Right lobe of liver (tissue), 6 donors: Measurements from ENCODE around the gene AGK. TPM values are rescaled to one million over a fixed set of nuclear protein-coding genes. Genes with fewer than 3 reads are reported as not detected.

ENCODE experiments used
- ATAC-seq, 4 donors: fragments of 200-7000 bp; cut with Tn5 transposase; one replicate each; pipeline ENCODE4 v1.9.1; 2020; ENCODE audit warnings: mild to moderate bottlenecking in 4 of 4, moderate library complexity in 4 of 4
- DNase-seq, 3 donors: peaks; one replicate each; pipeline ENCODE4 v3.0.0-alpha.2; 2020
- H3K27ac ChIP-seq, 3 donors: fragments of 200-600 bp; one replicate each; pipeline ENCODE4 v1.8.0; 2022
- H3K27me3 ChIP-seq, 2 donors: fragments of 200-600 bp; one replicate each; pipeline ENCODE4 v1.8.0; 2022
- H3K36me3 ChIP-seq, 4 donors: fragments of 200-600 bp; sonication (generic) in 1 of 4; one replicate each; pipeline versions ENCODE4 v1.5.1 to v1.8.0; 2017 to 2022; ENCODE audit warnings: control low read depth in 1 of 4
- H3K4me1 ChIP-seq, 4 donors: fragments of 200-600 bp; sonication (generic) in 1 of 4; one replicate each; pipeline versions ENCODE4 v1.5.1 to v1.8.0; 2017 to 2022; ENCODE audit warnings: control low read depth in 1 of 4
- H3K4me3 ChIP-seq, 3 donors: fragments of 200-600 bp; one replicate each; pipeline ENCODE4 v1.8.0; 2022
- H3K9me3 ChIP-seq, 4 donors: fragments of 200-600 bp; sonication (generic) in 1 of 4; one replicate each; pipeline versions ENCODE4 v1.5.1 to v1.8.0; 2017 to 2022; ENCODE audit warnings: control low read depth in 1 of 4
- POLR2A ChIP-seq: fragments of 450-650 bp; IDR thresholded peaks from one replicate; pipeline ENCODE4 v1.6.1; 2017; ENCODE audit warnings: antibody characterized with exemption, mild to moderate bottlenecking
- WGBS: methylation state at CpG from one replicate; pipeline ENCODE4 v1.1.6; 2018; ENCODE audit warnings: low coverage, low lambda C conversion rate; ENCODE audit not compliant: insufficient coverage; ENCODE audit errors: missing lambda C conversion rate; 5-methylcytosine and 5-hydroxymethylcytosine counted together
- intact Hi-C, 2 donors: fragments of 100-400 bp; cut with DNase I; formaldehyde crosslinking; loops; one replicate each; pipeline versions ENCODE4 v1.11.2 to v1.14.1; 2022
- long read RNA-seq: library from polyadenylated mRNA; unstranded; transcript quantifications from one replicate; pipeline ENCODE4 v2.0.0, GENCODE V29; 2019
- total RNA-seq, 6 experiments: library from RNA; depleted of rRNA in 2 of 6; stranded (reverse); fragments of >200 nt in 2 of 6; fragmentation: NEBNext Ultra II Directional in 3 of 6; extraction: Animal tissue kit (Norgen Biotek cat#: 25700) in 3 of 6; gene quantifications; one replicate each; pipeline versions ENCODE4 v1.1.0 to v1.2.4, GENCODE V29; 2016 to 2023
- TF ChIP-seq, protein P1 (sequence below), 4 donors: fragments of 200-600 bp in 3 of 4; fragments of 450-650 bp in 1 of 4; IDR thresholded peaks; one replicate each; pipeline versions ENCODE4 v1.5.1 to v1.8.0; 2016 to 2022; ENCODE audit warnings: antibody characterized with exemption in 4 of 4, mild to moderate bottlenecking in 2 of 4
- donor health status: DM: no; HTN: yes; CAD: no.
- donor health status: DM: no; HTN: no; CAD: no.
- donor health status: DM: no; HTN: no; CAD: no.
- donor health status: DM: no; HTN: yes; CAD: no.
- donor health status: DM: no; HTN: yes; CAD: no.

AGK gene, protein sequence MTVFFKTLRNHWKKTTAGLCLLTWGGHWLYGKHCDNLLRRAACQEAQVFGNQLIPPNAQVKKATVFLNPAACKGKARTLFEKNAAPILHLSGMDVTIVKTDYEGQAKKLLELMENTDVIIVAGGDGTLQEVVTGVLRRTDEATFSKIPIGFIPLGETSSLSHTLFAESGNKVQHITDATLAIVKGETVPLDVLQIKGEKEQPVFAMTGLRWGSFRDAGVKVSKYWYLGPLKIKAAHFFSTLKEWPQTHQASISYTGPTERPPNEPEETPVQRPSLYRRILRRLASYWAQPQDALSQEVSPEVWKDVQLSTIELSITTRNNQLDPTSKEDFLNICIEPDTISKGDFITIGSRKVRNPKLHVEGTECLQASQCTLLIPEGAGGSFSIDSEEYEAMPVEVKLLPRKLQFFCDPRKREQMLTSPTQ
- total RNA-seq, result 10 to 100 TPM in 5 of 6 experiments, 1 to 10 TPM in 1; 9.3 to 19.2 (median 12.0) TPM
- long read RNA-seq, partial matches to known transcripts, result 1 of 1 reads
- long read RNA-seq, other reads (novel, unspliced or antisense), result 0 of 1 reads

DNA sequence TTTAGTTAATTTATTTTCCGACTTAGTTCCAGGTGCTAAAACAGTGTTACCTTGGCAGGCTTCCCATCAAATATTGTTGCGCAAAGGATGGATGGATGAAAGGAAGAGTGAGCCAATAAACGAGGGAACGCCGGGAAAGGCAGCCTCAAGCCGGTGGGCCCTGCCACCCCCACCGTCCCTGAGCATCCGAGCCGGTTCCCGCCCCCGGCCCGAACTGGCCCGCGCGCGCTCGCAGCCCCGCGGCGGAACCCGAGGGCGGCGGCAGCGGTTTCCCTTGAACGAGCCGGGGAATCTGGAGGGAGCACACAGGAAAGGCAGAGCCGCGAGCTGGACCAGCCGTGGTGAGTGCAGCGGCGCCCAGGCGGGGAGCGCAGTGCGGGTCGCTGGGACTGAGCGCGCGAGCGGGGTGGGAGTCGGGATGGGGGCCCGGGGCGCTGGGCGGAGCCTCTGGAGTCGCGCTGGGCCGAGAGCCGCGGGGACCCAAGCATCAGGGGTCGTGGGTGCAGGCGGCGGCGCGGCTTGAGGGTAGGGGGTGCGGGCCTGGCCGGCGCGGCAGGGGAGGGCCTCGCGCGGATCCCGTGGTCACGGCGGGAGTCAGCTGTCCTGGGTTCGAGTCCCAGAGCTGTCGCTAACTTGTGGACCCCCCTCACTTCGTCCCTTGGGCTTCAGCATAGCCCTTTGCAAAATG, at the start of gene AGK:
AGK (plus strand) TSS at position 317 of the 688 bp plus-strand sequence. CDS start 4,057 bp downstream, outside the sequence.
- WGBS, result under 1% methylated on average over 7 of the region's 66 CpGs
- no peaks in the 10 kb centered on the region for H3K27me3 ChIP-seq
- ATAC-seq (peak; percentile 93 to 99 (median 98)), DNase-seq (peak; percentile 65 to 74 (median 66))
- H3K27ac ChIP-seq, result peak within 1 kb of the TSS in 2 of 3 donors; percentile 11 to 15
- H3K36me3 ChIP-seq, result no peaks in the 10 kb centered on the region
- intact Hi-C loops, result no loop called here
- TF ChIP-seq POLR2A, result peak; percentile 65
- TF ChIP-seq, protein P1, sequence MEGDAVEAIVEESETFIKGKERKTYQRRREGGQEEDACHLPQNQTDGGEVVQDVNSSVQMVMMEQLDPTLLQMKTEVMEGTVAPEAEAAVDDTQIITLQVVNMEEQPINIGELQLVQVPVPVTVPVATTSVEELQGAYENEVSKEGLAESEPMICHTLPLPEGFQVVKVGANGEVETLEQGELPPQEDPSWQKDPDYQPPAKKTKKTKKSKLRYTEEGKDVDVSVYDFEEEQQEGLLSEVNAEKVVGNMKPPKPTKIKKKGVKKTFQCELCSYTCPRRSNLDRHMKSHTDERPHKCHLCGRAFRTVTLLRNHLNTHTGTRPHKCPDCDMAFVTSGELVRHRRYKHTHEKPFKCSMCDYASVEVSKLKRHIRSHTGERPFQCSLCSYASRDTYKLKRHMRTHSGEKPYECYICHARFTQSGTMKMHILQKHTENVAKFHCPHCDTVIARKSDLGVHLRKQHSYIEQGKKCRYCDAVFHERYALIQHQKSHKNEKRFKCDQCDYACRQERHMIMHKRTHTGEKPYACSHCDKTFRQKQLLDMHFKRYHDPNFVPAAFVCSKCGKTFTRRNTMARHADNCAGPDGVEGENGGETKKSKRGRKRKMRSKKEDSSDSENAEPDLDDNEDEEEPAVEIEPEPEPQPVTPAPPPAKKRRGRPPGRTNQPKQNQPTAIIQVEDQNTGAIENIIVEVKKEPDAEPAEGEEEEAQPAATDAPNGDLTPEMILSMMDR (IDR thresholded peaks at IDR 0.05), result no peak
- H3K4me1 ChIP-seq, result peaks cover 0 to 4% (median 0%) of the 10 kb centered on the region in 4 donors
- H3K4me3 ChIP-seq, result peak within 1 kb of the TSS; percentile 84 to 95 (median 92)
- H3K9me3 ChIP-seq, result no peaks in the 10 kb centered on the region

DNA sequence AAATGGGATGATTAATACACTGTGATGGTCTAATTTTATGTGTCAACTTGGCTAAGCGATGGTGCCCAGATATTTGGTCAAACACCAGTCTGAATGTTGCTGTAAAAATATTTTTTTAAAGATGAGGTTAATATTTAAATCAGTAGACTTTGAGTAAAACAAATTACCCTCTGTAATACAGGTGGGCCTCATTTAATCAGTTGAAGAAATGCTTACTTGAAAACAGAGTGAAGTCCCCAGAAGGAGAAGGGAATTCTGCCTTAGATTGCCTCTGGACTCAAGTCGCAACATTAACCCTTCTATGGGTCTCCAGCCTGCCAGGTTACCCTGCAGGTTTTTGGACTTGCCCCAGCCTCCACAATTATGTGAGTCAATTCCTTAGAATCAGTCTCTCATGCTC, 49.8 kb upstream of the AGK start:
- Histone ChIP-seq H3K9me3 (no peaks in the 10 kb centered on the region), H3K27ac (no peak overlapping the region), H3K4me3 (no peak overlapping the region), H3K36me3 (no peaks in the 10 kb centered on the region), H3K27me3 (no peaks in the 10 kb centered on the region), H3K4me1 (no peaks in the 10 kb centered on the region)
- intact Hi-C loops, result no loop called here
- no peak for DNase-seq
- TF ChIP-seq, protein P1 (IDR thresholded peaks at IDR 0.05), result no peak
- ATAC-seq, result no peak
- WGBS, result 74% methylated on average over 2 of the region's 2 CpGs

DNA sequence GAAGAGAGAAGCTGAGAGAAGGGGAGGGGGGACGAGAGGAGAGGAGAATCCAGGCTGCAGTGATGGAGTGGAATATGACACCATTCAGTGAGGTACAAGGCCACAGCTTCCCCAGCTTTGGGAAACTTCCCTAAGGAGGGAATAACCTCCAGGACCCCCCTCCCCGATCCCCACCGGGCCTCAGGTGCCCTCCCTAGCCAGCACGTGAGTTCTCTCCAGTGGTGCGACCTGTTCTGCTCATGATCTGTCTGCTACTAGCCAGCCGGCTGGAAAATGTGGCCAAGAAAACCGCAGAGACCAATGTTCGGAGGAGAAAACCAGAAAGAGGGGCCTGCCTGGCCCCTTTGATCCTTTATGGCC, 39.9 kb upstream of the AGK start:
- no peak for DNase-seq
- H3K4me1 ChIP-seq, result no peaks in the 10 kb centered on the region

DNA sequence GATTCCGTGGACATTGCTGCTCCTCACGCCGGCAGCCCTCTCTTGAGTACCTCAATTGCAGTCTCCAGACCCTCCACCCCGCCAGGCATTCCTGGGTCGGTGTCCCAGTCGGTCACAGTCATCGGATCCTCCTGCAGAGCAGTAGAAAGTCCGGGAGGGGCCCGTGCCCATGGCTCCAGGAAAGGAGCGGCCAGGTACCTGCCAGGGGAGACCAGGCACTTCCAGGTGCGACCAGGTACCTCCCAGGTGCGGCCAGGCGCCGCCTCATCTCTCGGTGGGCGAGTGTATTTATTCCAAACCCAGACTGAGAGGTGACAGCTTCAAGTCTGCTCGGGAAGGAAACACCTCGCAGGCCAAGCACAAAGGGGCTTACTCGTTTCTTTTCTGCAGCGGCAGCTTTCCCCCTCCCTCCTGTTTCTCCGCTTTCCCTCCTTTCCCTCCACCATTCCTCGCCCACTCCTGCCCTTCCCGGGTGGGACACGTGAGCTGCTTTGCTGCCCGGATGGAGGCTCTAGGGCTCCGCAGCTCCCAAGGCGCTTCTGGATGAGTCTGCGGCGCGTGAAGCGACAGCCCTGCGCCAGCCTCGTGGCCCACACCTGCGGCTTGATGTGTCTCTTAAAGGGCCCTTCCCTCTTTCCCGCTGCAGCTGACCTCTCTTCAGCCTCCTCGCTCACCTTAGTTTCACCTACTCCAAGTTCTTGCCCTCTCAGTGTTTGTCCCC, 39.4 kb upstream of the AGK start:
- Histone ChIP-seq H3K36me3 (no peaks in the 10 kb centered on the region), H3K4me3 (no peak overlapping the region), H3K27ac (no peak overlapping the region), H3K27me3 (no peaks in the 10 kb centered on the region), H3K4me1 (no peaks in the 10 kb centered on the region), H3K9me3 (no peaks in the 10 kb centered on the region)
- TF ChIP-seq POLR2A, result no peak
- TF ChIP-seq, protein P1 (IDR thresholded peaks at IDR 0.05), result no peak
- DNase-seq, result no peak
- 3% methylated on average over 11 of the region's 36 CpGs for WGBS
- peak in 3 of 4 donors; percentile 31 to 46 (median 38) for ATAC-seq
- intact Hi-C loops, result no loop called here

More for the DNA sequence above, 39.9 kb upstream of the AGK start:
- intact Hi-C loops, result no loop called here
- WGBS, result 0% methylated on average over 4 of the region's 8 CpGs
- Histone ChIP-seq H3K36me3 (no peaks in the 10 kb centered on the region), H3K9me3 (no peaks in the 10 kb centered on the region), H3K4me3 (no peak overlapping the region), H3K27ac (no peak overlapping the region), H3K27me3 (no peaks in the 10 kb centered on the region)
- no peak for ATAC-seq
- TF ChIP-seq, protein P1 (IDR thresholded peaks at IDR 0.05), result no peak
- no peak for TF ChIP-seq POLR2A
